ENCODE measurements around the gene AIFM3. TPM values are rescaled to one million over a fixed set of nuclear protein-coding genes. Genes with fewer than 3 reads are reported as not detected.

The AIFM3 gene
- total RNA-seq, 1 donor from 2014 or later, result 5.7 TPM

GRCh38 chr22:21022507-21022906, 55.5 kb downstream of the AIFM3 start:
- intact Hi-C loops (cut with DNase I), result no loop called here
- Histone ChIP-seq H3K9me3 (no peaks in the 10 kb centered on the region), H3K4me3 (no peak overlapping the region), H3K27ac (no peak overlapping the region), H3K4me1 (no peaks in the 10 kb centered on the region), H3K36me3 (no peaks in the 10 kb centered on the region), H3K27me3 (no peaks in the 10 kb centered on the region)
- ATAC-seq (no peak), DNase-seq (no peak)
- TF ChIP-seq CTCF (IDR thresholded peaks at IDR 0.05), result no peak

- no peak overlapping the region for H3K4me3 ChIP-seq
- DNase-seq (no peak), ATAC-seq (no peak)
- H3K27ac ChIP-seq, result no peak overlapping the region
- no peaks in the 10 kb centered on the region for H3K4me1 ChIP-seq
- TF ChIP-seq CTCF (IDR thresholded peaks at IDR 0.05), result no peak
- H3K9me3 ChIP-seq, result no peaks in the 10 kb centered on the region
- intact Hi-C loops (cut with DNase I), result no loop called here
- no peaks in the 10 kb centered on the region for H3K27me3 ChIP-seq
- no peaks in the 10 kb centered on the region for H3K36me3 ChIP-seq
These were observed 56.0 kb downstream of the AIFM3 start for GRCh38 chr22:21022955-21023614.

GRCh38 chr22:21025266-21025665, 58.2 kb downstream of the AIFM3 start:
- H3K4me1 ChIP-seq, result no peaks in the 10 kb centered on the region
- H3K27ac ChIP-seq, result no peak overlapping the region
- no peak for TF ChIP-seq CTCF (IDR thresholded peaks at IDR 0.05)
- H3K36me3 ChIP-seq, result no peaks in the 10 kb centered on the region
- H3K4me3 ChIP-seq, result no peak overlapping the region
- no peaks in the 10 kb centered on the region for H3K27me3 ChIP-seq
- ATAC-seq (no peak), DNase-seq (no peak)
- intact Hi-C loops (cut with DNase I), result no loop called here
- no peaks in the 10 kb centered on the region for H3K9me3 ChIP-seq

- DNase-seq (no peak), ATAC-seq (no peak)
- Histone ChIP-seq H3K27ac (no peak overlapping the region), H3K4me1 (no peaks in the 10 kb centered on the region), H3K4me3 (no peak overlapping the region), H3K36me3 (no peaks in the 10 kb centered on the region), H3K9me3 (no peaks in the 10 kb centered on the region), H3K27me3 (peaks cover 4% of the 10 kb centered on the region)
- intact Hi-C loops (cut with DNase I), result no loop called here
- TF ChIP-seq CTCF (IDR thresholded peaks at IDR 0.05), result no peak
These were observed 59.0 kb downstream of the AIFM3 start for GRCh38 chr22:21025763-21026755.

GRCh38 chr22:21026783-21027692, 60.0 kb downstream of the AIFM3 start:
- Histone ChIP-seq H3K27ac (no peak overlapping the region), H3K36me3 (no peaks in the 10 kb centered on the region), H3K9me3 (no peaks in the 10 kb centered on the region), H3K4me3 (no peak overlapping the region), H3K4me1 (peaks cover 5% of the 10 kb centered on the region), H3K27me3 (peaks cover 14% of the 10 kb centered on the region)
- peak; percentile 81 for DNase-seq
- ATAC-seq, result peak; percentile 59
- TF ChIP-seq CTCF (IDR thresholded peaks at IDR 0.05), result no peak
- intact Hi-C loops (cut with DNase I), result no loop called here
